ENCODE results near the gene FAM180A.
"Not testable (repeated sequence)": the region's sequence is repeated elsewhere in the genome, so short reads cannot be mapped to it uniquely, and the experiment has no call there.

The FAM180A gene

GRCh38 chr7:135743907-135744731, 4.5 kb downstream of the FAM180A start:
- no peak overlapping the region for H3K4me3 ChIP-seq (ENCODE audit: low read depth, low read length)
- TF ChIP-seq CTCF (conservative IDR thresholded peaks at IDR 0.05; ENCODE audit: low read depth, low read length), result no peak
- peak; percentile 54 for DNase-seq (ENCODE audit: low read depth)

- no peak overlapping the region for H3K4me3 ChIP-seq (ENCODE audit: low read depth, low read length)
- TF ChIP-seq CTCF (conservative IDR thresholded peaks at IDR 0.05; ENCODE audit: low read depth, low read length), result no peak
- no peak for DNase-seq (ENCODE audit: low read depth)
Measured at GRCh38 chr7:135742371-135742770, 6.2 kb downstream of the FAM180A start.

- DNase-seq (ENCODE audit: low read depth), result no peak
- no peak for TF ChIP-seq CTCF (conservative IDR thresholded peaks at IDR 0.05; ENCODE audit: low read depth, low read length)
- H3K4me3 ChIP-seq (ENCODE audit: low read depth, low read length), result no peak overlapping the region
Measured at GRCh38 chr7:135741905-135742304, 6.7 kb downstream of the FAM180A start.

GRCh38 chr7:135740889-135741288, 7.7 kb downstream of the FAM180A start:
- H3K4me3 ChIP-seq (ENCODE audit: low read depth, low read length), result no peak overlapping the region
- no peak for TF ChIP-seq CTCF (conservative IDR thresholded peaks at IDR 0.05; ENCODE audit: low read depth, low read length)

GRCh38 chr7:135737306-135737647, 11.3 kb downstream of the FAM180A start:
- DNase-seq (ENCODE audit: low read depth), result not testable (repeated sequence)

More at GRCh38 chr7:135740889-135741288, 7.7 kb downstream of the FAM180A start:
- DNase-seq (ENCODE audit: low read depth), result no peak

GRCh38 chr7:135736586-135737305, 11.9 kb downstream of the FAM180A start:
- no peak for DNase-seq (ENCODE audit: low read depth)
- no peak for TF ChIP-seq CTCF (conservative IDR thresholded peaks at IDR 0.05; ENCODE audit: low read depth, low read length)
- no peak overlapping the region for H3K4me3 ChIP-seq (ENCODE audit: low read depth, low read length)

More at GRCh38 chr7:135737306-135737647, 11.3 kb downstream of the FAM180A start:
- H3K4me3 ChIP-seq (ENCODE audit: low read depth, low read length), result not testable (repeated sequence)

GRCh38 chr7:135734343-135734689, 14.3 kb downstream of the FAM180A start:
- TF ChIP-seq CTCF (conservative IDR thresholded peaks at IDR 0.05; ENCODE audit: low read depth, low read length), result no peak
- DNase-seq (ENCODE audit: low read depth), result no peak
- H3K4me3 ChIP-seq (ENCODE audit: low read depth, low read length), result no peak overlapping the region
